OCI-LY1 (cell line): Measurements from ENCODE around the gene TNFRSF12A.

Source experiments
- H2AFZ ChIP-seq: fragments of 200-600 bp; sonication (generic), shearing (Covaris generic); 2 replicates; pipeline ENCODE4 v1.6.0; 2014; ENCODE audit warnings: antibody characterized with exemption, mild to moderate bottlenecking, low read length
- H3F3A ChIP-seq: fragments of 200-600 bp; sonication (generic), shearing (Covaris generic); 2 replicates; pipeline ENCODE4 v1.6.0; 2014; ENCODE audit warnings: mild to moderate bottlenecking, antibody characterized with exemption, low read length, moderate library complexity; ENCODE audit not compliant: insufficient read depth
- H3K27ac ChIP-seq: fragments of 200-600 bp; sonication (generic); 2 replicates; pipeline ENCODE4 v1.5.1; 2014; ENCODE audit warnings: low read length, mixed run types, mild to moderate bottlenecking, low read depth; ENCODE audit not compliant: poor library complexity, severe bottlenecking
- H3K27me3 ChIP-seq: fragments of 200-600 bp; sonication (generic); 2 replicates; pipeline ENCODE4 v1.6.0; 2014; ENCODE audit warnings: antibody characterized with exemption, mild to moderate bottlenecking, low read length, moderate library complexity; ENCODE audit not compliant: insufficient read depth
- H3K36me3 ChIP-seq: fragments of 200-600 bp; sonication (generic); 2 replicates; pipeline ENCODE4 v1.6.1; 2014; ENCODE audit warnings: mild to moderate bottlenecking, antibody characterized with exemption, low read length, moderate library complexity, mixed read lengths; ENCODE audit not compliant: insufficient read depth
- H3K4me1 ChIP-seq: fragments of 200-600 bp; sonication (generic); 2 replicates; pipeline ENCODE4 v1.5.1; 2014; ENCODE audit warnings: mild to moderate bottlenecking, low read length, moderate library complexity; ENCODE audit not compliant: insufficient read depth, severe bottlenecking
- H3K4me2 ChIP-seq: fragments of 200-600 bp; sonication (generic), shearing (Covaris generic); 2 replicates; pipeline ENCODE4 v1.6.1; 2014; ENCODE audit warnings: low read length
- H3K4me3 ChIP-seq: fragments of 200-600 bp; sonication (generic); 2 replicates; pipeline ENCODE4 v1.5.1; 2014; ENCODE audit warnings: low read length, low read depth, mild to moderate bottlenecking, mixed read lengths; ENCODE audit not compliant: poor library complexity, severe bottlenecking
- H3K79me2 ChIP-seq: fragments of 200-600 bp; shearing (Covaris generic); 2 replicates; pipeline ENCODE4 v1.6.1; 2016; ENCODE audit warnings: mixed run types, low read length, mixed read lengths; ENCODE audit not compliant: insufficient read depth
- H3K9ac ChIP-seq: fragments of 200-600 bp; sonication (generic), shearing (Covaris generic); 2 replicates; pipeline ENCODE4 v1.6.1; 2014; ENCODE audit warnings: mild to moderate bottlenecking, low read length, mixed read lengths
- H3K9me2 ChIP-seq: fragments of 200-600 bp; sonication (generic), shearing (Covaris generic); 2 replicates; pipeline ENCODE4 v1.6.1; 2014; ENCODE audit warnings: low read depth, mild to moderate bottlenecking, low read length, mixed read lengths
- H3K9me3 ChIP-seq: fragments of 200-600 bp; shearing (Covaris generic); 2 replicates; pipeline ENCODE4 v1.6.1; 2014; ENCODE audit warnings: low read length, mixed read lengths
- H4K20me1 ChIP-seq: fragments of 200-600 bp; sonication (generic), shearing (Covaris generic); 2 replicates; pipeline ENCODE4 v1.6.0; 2016; ENCODE audit warnings: mild to moderate bottlenecking, low read length; ENCODE audit not compliant: insufficient read depth
- CTCF ChIP-seq: fragments of 200-600 bp; sonication (generic), shearing (Covaris generic); IDR thresholded peaks from 2 replicates; pipeline ENCODE4 v1.5.1; 2017; ENCODE audit warnings: mild to moderate bottlenecking, antibody characterized with exemption, low read length, moderate library complexity, mixed read lengths
- EZH2 ChIP-seq: fragments of 200-600 bp; sonication (generic), shearing (Covaris generic); IDR thresholded peaks from 2 replicates; pipeline ENCODE4 v1.8.0; 2017; ENCODE audit warnings: borderline replicate concordance, mixed run types, mild to moderate bottlenecking, antibody characterized with exemption, low read length, moderate library complexity, mixed read lengths

The TNFRSF12A gene

GRCh38 chr16:3000540-3000939, 19.6 kb upstream of the TNFRSF12A start:
- Histone ChIP-seq H3F3A (no peaks in the 10 kb centered on the region), H3K9ac (no peak overlapping the region), H2AFZ (no peak overlapping the region), H3K9me2 (no peaks in the 10 kb centered on the region), H3K4me2 (no peak overlapping the region), H3K27me3 (peaks cover 7% of the 10 kb centered on the region), H3K4me1 (peaks cover 4% of the 10 kb centered on the region), H3K9me3 (no peaks in the 10 kb centered on the region), H3K36me3 (no peaks in the 10 kb centered on the region), H4K20me1 (no peaks in the 10 kb centered on the region), H3K4me3 (no peak overlapping the region), H3K27ac (no peak overlapping the region), H3K79me2 (no peaks in the 10 kb centered on the region)
- TF ChIP-seq EZH2, result no peak

- Histone ChIP-seq H3K4me3 (no peak overlapping the region), H3K36me3 (no peaks in the 10 kb centered on the region), H4K20me1 (no peaks in the 10 kb centered on the region), H3K4me2 (no peak overlapping the region), H3K9ac (no peak overlapping the region), H3K79me2 (no peaks in the 10 kb centered on the region), H3K4me1 (peaks cover 4% of the 10 kb centered on the region), H3F3A (no peaks in the 10 kb centered on the region), H2AFZ (no peak overlapping the region), H3K27ac (no peak overlapping the region), H3K9me2 (no peaks in the 10 kb centered on the region), H3K27me3 (peaks cover 7% of the 10 kb centered on the region), H3K9me3 (no peaks in the 10 kb centered on the region)
- TF ChIP-seq EZH2 (no peak), CTCF (no peak)
These were observed 18.9 kb upstream of the TNFRSF12A start for GRCh38 chr16:3001316-3001715.

- peak; percentile 65 for TF ChIP-seq CTCF
- TF ChIP-seq EZH2, result no peak
- Histone ChIP-seq H3K9me2 (no peaks in the 10 kb centered on the region), H3K9me3 (no peaks in the 10 kb centered on the region), H4K20me1 (no peaks in the 10 kb centered on the region), H3K27ac (no peak overlapping the region), H3K9ac (no peak overlapping the region), H3K4me1 (peaks cover 4% of the 10 kb centered on the region), H3K4me3 (no peak overlapping the region), H3K79me2 (no peaks in the 10 kb centered on the region), H3K36me3 (no peaks in the 10 kb centered on the region), H3K27me3 (peaks cover 20% of the 10 kb centered on the region), H3F3A (no peaks in the 10 kb centered on the region), H3K4me2 (peak overlapping the region; percentile 25; the same call in 1 of the 2 replicates), H2AFZ (no peak overlapping the region)
These were observed 16.4 kb upstream of the TNFRSF12A start for GRCh38 chr16:3003582-3004270.

GRCh38 chr16:3004319-3004718, 15.8 kb upstream of the TNFRSF12A start:
- Histone ChIP-seq H3K27ac (no peak overlapping the region), H3K9me3 (no peaks in the 10 kb centered on the region), H3K9ac (no peak overlapping the region), H4K20me1 (no peaks in the 10 kb centered on the region), H3K27me3 (peaks cover 22% of the 10 kb centered on the region), H3F3A (no peaks in the 10 kb centered on the region), H3K36me3 (no peaks in the 10 kb centered on the region), H3K4me1 (peaks cover 4% of the 10 kb centered on the region), H2AFZ (no peak overlapping the region), H3K9me2 (no peaks in the 10 kb centered on the region), H3K4me2 (no peak overlapping the region), H3K4me3 (no peak overlapping the region), H3K79me2 (no peaks in the 10 kb centered on the region)
- TF ChIP-seq EZH2 (no peak), CTCF (no peak)
